Mammary epithelial cell (primary cell): ENCODE data around the gene MTCL3.

Source experiments
- CTCF ChIP-seq, 2 donors: IDR thresholded peaks in 1 of 2; conservative IDR thresholded peaks in 1 of 2; 2 replicates each; pipeline ENCODE4 v1.5.1; 2011 to 2012; ENCODE audit warnings: inconsistent platforms in 2 of 2, low read length in 2 of 2, mild to moderate bottlenecking in 2 of 2, control low read depth in 1 of 2, low read depth in 1 of 2; ENCODE audit not compliant: insufficient read depth in 1 of 2; ENCODE audit errors: extremely low read depth in 1 of 2
- EZH2 ChIP-seq: IDR thresholded peaks from 2 replicates; pipeline ENCODE4 v1.6.1; 2012; ENCODE audit warnings: low read length, inconsistent platforms, borderline replicate concordance

- TF ChIP-seq CTCF (conservative IDR thresholded peaks at IDR 0.05 in 1 of 2, IDR thresholded peaks at IDR 0.05 in 1 of 2; ENCODE audit: extremely low read depth in 1 of 2, insufficient read depth in 1 of 2, low read depth in 1 of 2, low read length in 2 of 2) = no peak
- no peak for TF ChIP-seq EZH2
Observed at GRCh38 chr6:127494240-127494767, 24.8 kb downstream of the MTCL3 start.
